SH-SY5Y (cell line): ENCODE data around the gene NME4.

Source experiments
- GATA2 ChIP-seq: IDR thresholded peaks from 2 replicates; pipeline ENCODE4 v1.6.1; 2011; ENCODE audit warnings: mild to moderate bottlenecking, low read depth, low read length
- GATA3 ChIP-seq: IDR thresholded peaks from 2 replicates; pipeline ENCODE4 v1.6.1; 2011; ENCODE audit warnings: low read depth, mild to moderate bottlenecking, low read length, moderate library complexity

- no peak for TF ChIP-seq GATA2
- TF ChIP-seq GATA3 = no peak
These were observed 17.6 kb downstream of the NME4 start for GRCh38 chr16:414395-415169.
